H1 (cell line): Measurements from ENCODE around the gene HSF5. TPM values are rescaled to one million over a fixed set of nuclear protein-coding genes. Genes with fewer than 3 reads are reported as not detected.

Source experiments
- CTBP2 ChIP-seq: IDR thresholded peaks from 2 replicates; pipeline ENCODE4 v1.7.0; 2011; ENCODE audit warnings: borderline replicate concordance, mild to moderate bottlenecking, moderate library complexity, mixed read lengths, low read length; ENCODE audit not compliant: insufficient read depth, insufficient read length
- GABPA ChIP-seq: IDR thresholded peaks from 2 replicates; pipeline ENCODE4 v1.6.1; 2011; ENCODE audit warnings: mild to moderate bottlenecking, low read length, moderate library complexity, borderline replicate concordance; ENCODE audit not compliant: insufficient read depth
- SIN3A ChIP-seq, 2 experiments: IDR thresholded peaks in 1 of 2; conservative IDR thresholded peaks in 1 of 2; 2 replicates each; pipeline ENCODE4 v1.6.1; 2011 to 2012; ENCODE audit warnings: low read length in 2 of 2, improper control_type of control experiment in 1 of 2, low read depth in 1 of 2, mild to moderate bottlenecking in 1 of 2
- polyA plus RNA-seq, 7 experiments: library from polyadenylated mRNA; depleted of rRNA in 3 of 7; stranded (reverse) in 5 of 7; unstranded in 2 of 7; fragments of >200 nt in 5 of 7; fragments of 200-250 nt in 2 of 7; gene quantifications; 1 replicate in 5 of 7; 2 replicates in 1 of 7; 4 replicates in 1 of 7; pipeline versions ENCODE4 v1.2.1 to v1.2.3, GENCODE V29; 2011 to 2013; ENCODE audit warnings: missing spikeins in 2 of 7, mixed read lengths in 2 of 7
- total RNA-seq: library from RNA; stranded (reverse); fragmentation: NEBNext Ultra II Directional; extraction: Animal tissue kit (Norgen Biotek cat#: 25700); gene quantifications from 2 replicates; pipeline ENCODE4 v1.2.1, GENCODE V29; 2021

The HSF5 gene
- total and polyA plus RNA-seq, 2 of the 8 experiments (the other 6 are each of a cell fraction or from before 2014, with no cell fraction given): not detected

- TF ChIP-seq GABPA: no peak
- TF ChIP-seq SIN3A (conservative IDR thresholded peaks at IDR 0.05 in 1 of 2, IDR thresholded peaks at IDR 0.05 in 1 of 2; ENCODE audit: low read depth in 1 of 2, low read length in 2 of 2): no peak
- TF ChIP-seq CTBP2: no peak
- TF ChIP-seq, all 59 proteins: peak for 0
Measured at GRCh38 chr17:58530655-58531054, 42.4 kb upstream of the HSF5 start (continued).
